Right hindlimb (tissue), 1 donor: Measurements from ENCODE around the gene ZNF292.
"Not testable (repeated sequence)": the region's sequence is repeated elsewhere in the genome, so short reads cannot be mapped to it uniquely, and the experiment has no call there.

ENCODE experiments used
- DNase-seq: peaks from one replicate; pipeline ENCODE4 v3.0.0-alpha.2; 2018

Gene ZNF292

GRCh38 chr6:87282743-87283142 is 127.4 kb downstream of the ZNF292 start:
- no peak for DNase-seq

GRCh38 chr6:87283461-87283860 is 128.1 kb downstream of the ZNF292 start:
- DNase-seq = no peak

- no peak for DNase-seq
Observed at GRCh38 chr6:87287251-87287650, 131.9 kb downstream of the ZNF292 start.

- no peak for DNase-seq
Observed at GRCh38 chr6:87289571-87289970, 134.2 kb downstream of the ZNF292 start.

- DNase-seq = no peak
Observed at GRCh38 chr6:87291883-87292282, 136.5 kb downstream of the ZNF292 start.

- DNase-seq = no peak
Observed at GRCh38 chr6:87293526-87293925, 138.2 kb downstream of the ZNF292 start.

- DNase-seq = no peak
Observed at GRCh38 chr6:87297119-87297518, 141.8 kb downstream of the ZNF292 start.

- DNase-seq = not testable (repeated sequence)
Observed at GRCh38 chr6:87301277-87301676, 145.9 kb downstream of the ZNF292 start.

- DNase-seq = no peak
Observed at GRCh38 chr6:87308970-87309369, 153.6 kb downstream of the ZNF292 start.

- DNase-seq = no peak
Observed at GRCh38 chr6:87312860-87313259, 157.5 kb downstream of the ZNF292 start.
